ENCODE data around the gene C5orf58.

Gene C5orf58

DNA sequence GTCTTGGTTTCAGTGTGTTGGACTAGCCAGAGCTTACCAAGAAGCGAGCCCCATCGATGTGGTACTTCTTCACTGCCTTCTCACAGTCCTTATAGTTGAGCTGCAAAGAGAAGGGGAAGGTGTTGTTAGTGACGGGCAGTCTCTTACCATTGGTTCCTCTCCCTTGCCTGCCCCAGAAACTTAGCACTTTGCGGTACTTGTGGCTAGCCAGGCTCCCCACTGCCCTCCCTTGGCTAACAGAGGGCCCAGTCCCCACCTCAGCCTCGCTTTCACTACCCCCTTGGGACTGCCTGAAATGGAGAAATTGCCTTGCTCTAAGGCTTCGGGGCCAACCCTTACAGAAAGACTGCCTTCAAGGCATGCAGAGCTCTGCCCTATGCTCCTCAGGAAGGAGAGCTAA is 60.5 kb downstream of the C5orf58 start:
- Histone ChIP-seq H3K27me3 (replicated peaks; ENCODE audit: insufficient read depth, low read length) (no peaks in the 10 kb centered on the region), H3K4me2 (ENCODE audit: low read depth, low read length) (no peak overlapping the region), H3K9me2 (replicated peaks; ENCODE audit: insufficient read depth, low read length) (no peaks in the 10 kb centered on the region), H3K27ac (ENCODE audit: low read length) (no peak overlapping the region), H2AFZ (ENCODE audit: low read length) (no peak overlapping the region), H3K9ac (ENCODE audit: low read length) (no peak overlapping the region), H3K4me1 (ENCODE audit: low read length) (peaks cover 20% of the 10 kb centered on the region), H3K9me3 (replicated peaks; ENCODE audit: insufficient read depth, low read length) (no peaks in the 10 kb centered on the region), H4K20me1 (ENCODE audit: insufficient read depth, low read length) (peaks cover 3% of the 10 kb centered on the region; the same call in 1 of the 2 replicates), H3F3A (ENCODE audit: insufficient read depth, low read length) (no peaks in the 10 kb centered on the region), H3K4me3 (ENCODE audit: low read length) (no peak overlapping the region), H3K36me3 (replicated peaks; ENCODE audit: insufficient read depth, low read length) (peaks cover 27% of the 10 kb centered on the region), H3K79me2 (ENCODE audit: low read length) (peaks cover 99% of the 10 kb centered on the region)
- TF ChIP-seq EZH2 (optimal IDR thresholded peaks at IDR 0.05; ENCODE audit: low read depth, low read length) = no peak
- DNase-seq = no peak

DNA sequence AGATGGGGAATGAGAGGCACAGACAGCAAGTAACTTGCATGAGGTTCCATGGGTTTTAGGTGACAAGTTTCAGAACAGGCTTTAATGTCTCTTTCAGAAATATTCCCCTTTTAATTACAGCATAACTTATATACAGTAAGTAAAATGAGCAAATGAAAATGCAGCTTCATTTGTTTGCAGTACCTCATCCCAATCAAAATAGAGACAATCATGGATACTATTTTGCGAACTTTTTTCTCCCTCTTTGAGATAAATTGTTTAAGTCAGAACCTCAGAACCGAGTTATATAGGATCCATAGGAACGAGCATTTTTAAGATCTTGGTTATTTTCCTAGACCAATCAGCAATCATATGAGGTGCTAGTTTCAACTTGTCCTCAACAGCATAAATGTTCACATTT is 61.3 kb downstream of the C5orf58 start:
- Histone ChIP-seq H3K79me2 (ENCODE audit: low read length) (peaks cover 93% of the 10 kb centered on the region), H4K20me1 (ENCODE audit: insufficient read depth, low read length) (peaks cover 3% of the 10 kb centered on the region; the same call in 1 of the 2 replicates), H3K9me2 (replicated peaks; ENCODE audit: insufficient read depth, low read length) (no peaks in the 10 kb centered on the region), H3K9ac (ENCODE audit: low read length) (no peak overlapping the region), H3K9me3 (replicated peaks; ENCODE audit: insufficient read depth, low read length) (no peaks in the 10 kb centered on the region), H3K27ac (ENCODE audit: low read length) (no peak overlapping the region), H3K27me3 (replicated peaks; ENCODE audit: insufficient read depth, low read length) (no peaks in the 10 kb centered on the region), H3K4me2 (ENCODE audit: low read depth, low read length) (peak overlapping the region; percentile 75; the same call in 1 of the 2 replicates), H2AFZ (ENCODE audit: low read length) (no peak overlapping the region), H3F3A (ENCODE audit: insufficient read depth, low read length) (no peaks in the 10 kb centered on the region), H3K4me3 (ENCODE audit: low read length) (no peak overlapping the region), H3K4me1 (ENCODE audit: low read length) (peaks cover 26% of the 10 kb centered on the region), H3K36me3 (replicated peaks; ENCODE audit: insufficient read depth, low read length) (peaks cover 23% of the 10 kb centered on the region; the same call in 1 of the 2 replicates)
- DNase-seq = no peak
- TF ChIP-seq EZH2phosphoT487 (IDR thresholded peaks at IDR 0.05; ENCODE audit: low read length) (no peak), EZH2 (optimal IDR thresholded peaks at IDR 0.05; ENCODE audit: low read depth, low read length) (no peak), CTCF (IDR thresholded peaks at IDR 0.05; ENCODE audit: low read length) (no peak)

DNA sequence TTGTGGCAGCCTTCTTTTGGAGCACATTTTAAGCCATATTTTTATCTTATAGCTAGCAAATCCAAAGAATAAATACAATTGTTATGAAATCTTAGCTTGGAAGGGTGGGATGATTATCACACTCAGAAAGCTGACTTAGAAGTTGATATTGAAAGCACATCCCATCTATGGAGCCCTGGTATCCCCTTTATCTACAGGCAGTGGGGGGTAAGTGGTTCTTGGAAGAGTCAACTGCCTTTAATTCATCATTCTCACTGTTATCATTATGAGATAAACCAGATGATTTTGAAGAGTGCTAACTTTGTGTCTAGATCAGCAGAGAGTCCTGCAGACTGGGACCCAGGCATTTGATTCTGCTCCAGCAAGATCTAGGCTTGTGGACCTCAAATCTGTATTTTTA is 61.8 kb downstream of the C5orf58 start:
- H3F3A ChIP-seq (ENCODE audit: insufficient read depth, low read length) = no peaks in the 10 kb centered on the region
- peaks cover 26% of the 10 kb centered on the region for H3K4me1 ChIP-seq (ENCODE audit: low read length)
- no peak overlapping the region for H2AFZ ChIP-seq (ENCODE audit: low read length)
- TF ChIP-seq EZH2phosphoT487 (IDR thresholded peaks at IDR 0.05; ENCODE audit: low read length) (no peak), CTCF (IDR thresholded peaks at IDR 0.05; ENCODE audit: low read length) (no peak), EZH2 (optimal IDR thresholded peaks at IDR 0.05; ENCODE audit: low read depth, low read length) (no peak)
- no peak overlapping the region for H3K9ac ChIP-seq (ENCODE audit: low read length)
- H3K4me2 ChIP-seq (ENCODE audit: low read depth, low read length) = peak overlapping the region; percentile 75; the same call in 1 of the 2 replicates
- no peak overlapping the region for H3K27ac ChIP-seq (ENCODE audit: low read length)
- H3K27me3 ChIP-seq (replicated peaks; ENCODE audit: insufficient read depth, low read length) = no peaks in the 10 kb centered on the region
- H4K20me1 ChIP-seq (ENCODE audit: insufficient read depth, low read length) = peaks cover 3% of the 10 kb centered on the region; the same call in 1 of the 2 replicates
- H3K9me2 ChIP-seq (replicated peaks; ENCODE audit: insufficient read depth, low read length) = no peaks in the 10 kb centered on the region
- H3K36me3 ChIP-seq (replicated peaks; ENCODE audit: insufficient read depth, low read length) = peaks cover 22% of the 10 kb centered on the region; the same call in 1 of the 2 replicates
- H3K4me3 ChIP-seq (ENCODE audit: low read length) = no peak overlapping the region
- H3K79me2 ChIP-seq (ENCODE audit: low read length) = peaks cover 88% of the 10 kb centered on the region
- no peak for DNase-seq
- no peaks in the 10 kb centered on the region for H3K9me3 ChIP-seq (replicated peaks; ENCODE audit: insufficient read depth, low read length)
